RKO (cell line): ENCODE data around the gene IL18BP.

Source experiments
- DNase-seq: peaks from one replicate; pipeline ENCODE4 v3.0.0-alpha.2; 2016; ENCODE audit warnings: low spot score

Gene IL18BP

GRCh38 chr11:71996946-71997345 lies 1.8 kb upstream of the IL18BP start:
- no peak for DNase-seq

GRCh38 chr11:71997594-71997993 lies 1.1 kb upstream of the IL18BP start:
- DNase-seq, result no peak

- no peak for DNase-seq
Measured at GRCh38 chr11:71998061-71998460, 648 bp upstream of the IL18BP start.

- no peak for DNase-seq
Measured at GRCh38 chr11:71999362-71999761, 653 bp downstream of the IL18BP start.

- no peak for DNase-seq
Measured at GRCh38 chr11:71999798-72000197, 1.1 kb downstream of the IL18BP start.

GRCh38 chr11:72000202-72000867 lies 1.6 kb downstream of the IL18BP start:
- no peak for DNase-seq

- DNase-seq, result no peak
Measured at GRCh38 chr11:72001285-72001684, 2.6 kb downstream of the IL18BP start.

GRCh38 chr11:72001834-72002591 lies 3.3 kb downstream of the IL18BP start:
- DNase-seq, result no peak

GRCh38 chr11:72002841-72003775 lies 4.4 kb downstream of the IL18BP start:
- DNase-seq, result no peak

GRCh38 chr11:72003776-72004171 lies 5.1 kb downstream of the IL18BP start:
- DNase-seq, result no peak

GRCh38 chr11:72004515-72005346 lies 6.0 kb downstream of the IL18BP start:
- no peak for DNase-seq

- no peak for DNase-seq
Measured at GRCh38 chr11:72005347-72006260, 6.9 kb downstream of the IL18BP start.

- no peak for DNase-seq
Measured at GRCh38 chr11:72006309-72007088, 7.8 kb downstream of the IL18BP start.

- DNase-seq, result no peak
Measured at GRCh38 chr11:72007089-72007476, 8.4 kb downstream of the IL18BP start.

GRCh38 chr11:72007587-72007986 lies 8.9 kb downstream of the IL18BP start:
- DNase-seq, result no peak

GRCh38 chr11:72008728-72009127 lies 10.0 kb downstream of the IL18BP start:
- no peak for DNase-seq

GRCh38 chr11:72009156-72009555 lies 10.4 kb downstream of the IL18BP start:
- DNase-seq, result no peak

- DNase-seq, result no peak
Measured at GRCh38 chr11:72010529-72011233, 12.0 kb downstream of the IL18BP start.

- no peak for DNase-seq
Measured at GRCh38 chr11:72012091-72012630, 13.5 kb downstream of the IL18BP start.
